ENCODE data around the gene DNER.

DNA sequence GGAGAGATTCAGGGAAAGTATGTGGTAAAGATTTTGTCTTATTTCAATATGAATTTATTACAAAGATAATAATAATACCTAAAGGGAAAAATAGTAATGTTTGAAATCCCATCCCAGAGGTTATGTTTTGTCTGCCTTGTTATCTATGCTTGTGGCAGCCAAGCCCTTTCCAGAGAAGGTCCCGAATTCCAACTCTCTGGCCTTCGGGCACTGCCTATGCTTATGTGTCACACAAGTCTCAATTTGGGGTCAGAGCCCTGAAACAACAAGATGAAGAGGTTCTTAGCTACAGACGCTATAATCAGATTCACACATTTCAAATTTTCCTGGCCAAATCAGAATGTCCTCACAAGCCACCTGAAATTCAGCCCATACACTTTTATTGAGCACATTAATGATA lies 59.9 kb downstream of the DNER start:
- TF ChIP-seq, protein P1, sequence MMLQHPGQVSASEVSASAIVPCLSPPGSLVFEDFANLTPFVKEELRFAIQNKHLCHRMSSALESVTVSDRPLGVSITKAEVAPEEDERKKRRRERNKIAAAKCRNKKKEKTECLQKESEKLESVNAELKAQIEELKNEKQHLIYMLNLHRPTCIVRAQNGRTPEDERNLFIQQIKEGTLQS (IDR thresholded peaks at IDR 0.05) = no peak
- no peak for TF ChIP-seq CTCF (IDR thresholded peaks at IDR 0.05; ENCODE audit: low read depth, low read length, missing input control)
- TF ChIP-seq RAD21 (IDR thresholded peaks at IDR 0.05) = no peak
- no peak for TF ChIP-seq REST (IDR thresholded peaks at IDR 0.05)
- TF ChIP-seq RXRA (IDR thresholded peaks at IDR 0.05) = no peak
- TF ChIP-seq HNF4A (conservative IDR thresholded peaks at IDR 0.05) = no peak
